GM19023 (cell line): ENCODE results near the gene ZNF32.

ENCODE experiments used
- ATAC-seq: cut with Tn5 transposase; IDR thresholded peaks from one replicate; pipeline ENCODE4 v1.9.1; 2021; ENCODE audit warnings: mild to moderate bottlenecking, moderate library complexity; ENCODE audit not compliant: unreplicated experiment

ZNF32 gene, protein sequence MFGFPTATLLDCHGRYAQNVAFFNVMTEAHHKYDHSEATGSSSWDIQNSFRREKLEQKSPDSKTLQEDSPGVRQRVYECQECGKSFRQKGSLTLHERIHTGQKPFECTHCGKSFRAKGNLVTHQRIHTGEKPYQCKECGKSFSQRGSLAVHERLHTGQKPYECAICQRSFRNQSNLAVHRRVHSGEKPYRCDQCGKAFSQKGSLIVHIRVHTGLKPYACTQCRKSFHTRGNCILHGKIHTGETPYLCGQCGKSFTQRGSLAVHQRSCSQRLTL

GRCh38 chr10:43648398-43649184 lies at the start of gene ZNF32:
TSS of gene ZNF32 (minus strand) at chr10:43648881. CDS start at chr10:43646133, 2,748 bp downstream.
- peak; percentile 99 for ATAC-seq

DNA sequence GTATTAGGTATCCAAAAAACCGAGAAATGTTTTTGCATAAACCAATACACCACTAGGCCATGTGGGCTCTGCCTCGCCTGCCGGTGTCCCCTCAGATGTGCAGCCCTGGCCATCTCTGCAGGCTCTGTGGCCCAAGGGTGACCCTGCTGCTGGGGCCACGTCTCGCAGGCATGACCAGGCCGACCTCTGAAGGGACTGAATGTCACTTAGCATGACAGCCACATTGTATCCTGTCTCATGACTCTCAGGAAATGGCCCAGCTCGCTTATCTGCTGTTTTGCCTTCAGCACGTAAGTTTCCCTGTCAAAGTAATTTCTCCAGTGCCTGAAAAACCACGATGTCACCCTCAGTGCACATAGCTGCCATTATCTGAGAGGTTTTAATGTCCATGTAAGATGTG lies 49.5 kb upstream of the ZNF32 start:
- no peak for ATAC-seq

DNA sequence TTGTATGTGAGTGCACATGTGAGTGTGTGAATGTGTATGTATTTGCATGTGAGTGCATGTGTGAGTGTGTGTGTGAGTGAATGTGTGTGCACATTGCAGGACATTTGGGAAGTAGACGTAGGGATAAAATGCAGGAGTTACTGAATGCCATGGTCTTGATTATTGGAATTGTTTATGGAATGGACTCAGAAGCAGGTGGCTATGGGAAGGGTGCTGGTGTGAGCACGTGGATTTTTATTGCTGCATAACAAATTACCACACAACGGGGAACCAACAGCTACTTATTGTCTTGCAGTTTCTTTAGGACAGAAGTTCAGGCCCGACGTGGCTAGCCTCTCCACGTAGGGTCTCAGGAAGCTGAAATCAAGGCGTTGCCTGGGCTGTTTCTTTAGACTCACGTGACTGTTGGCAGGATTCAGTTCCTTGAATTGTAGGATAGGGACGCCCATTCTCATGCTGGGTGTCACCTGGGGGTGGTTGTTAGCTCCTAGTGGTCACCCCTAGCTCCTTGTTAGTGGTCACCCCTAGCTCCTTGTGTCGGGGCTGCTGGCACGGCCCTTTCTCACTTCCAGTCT lies 48.3 kb upstream of the ZNF32 start:
- ATAC-seq, result no peak

GRCh38 chr10:43695730-43696129 lies 47.0 kb upstream of the ZNF32 start:
- ATAC-seq, result no peak

GRCh38 chr10:43695321-43695720 lies 46.6 kb upstream of the ZNF32 start:
- ATAC-seq, result no peak

GRCh38 chr10:43694526-43694925 lies 45.8 kb upstream of the ZNF32 start:
- no peak for ATAC-seq

DNA sequence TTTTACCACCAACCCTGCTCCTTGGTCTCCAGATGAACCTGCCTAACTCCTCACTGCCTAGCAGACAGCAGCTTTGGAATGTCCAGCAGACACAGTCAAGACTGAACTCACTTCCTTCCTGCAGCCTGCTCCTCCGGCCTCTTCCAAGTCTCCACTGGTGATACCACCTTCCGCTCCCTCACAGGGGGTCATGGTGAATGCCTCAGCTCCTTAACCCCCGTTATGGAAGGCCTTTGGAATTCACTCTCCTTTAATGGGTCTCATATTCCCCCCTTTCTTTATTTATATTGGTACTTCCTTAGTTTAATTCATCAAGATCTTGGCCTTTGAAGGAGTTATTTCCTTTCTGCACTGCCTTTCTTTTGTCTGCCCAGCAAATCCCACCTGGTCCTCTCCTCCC lies 44.9 kb upstream of the ZNF32 start:
- ATAC-seq, result no peak

- no peak for ATAC-seq
Observed at GRCh38 chr10:43692051-43692825, 43.6 kb upstream of the ZNF32 start.

DNA sequence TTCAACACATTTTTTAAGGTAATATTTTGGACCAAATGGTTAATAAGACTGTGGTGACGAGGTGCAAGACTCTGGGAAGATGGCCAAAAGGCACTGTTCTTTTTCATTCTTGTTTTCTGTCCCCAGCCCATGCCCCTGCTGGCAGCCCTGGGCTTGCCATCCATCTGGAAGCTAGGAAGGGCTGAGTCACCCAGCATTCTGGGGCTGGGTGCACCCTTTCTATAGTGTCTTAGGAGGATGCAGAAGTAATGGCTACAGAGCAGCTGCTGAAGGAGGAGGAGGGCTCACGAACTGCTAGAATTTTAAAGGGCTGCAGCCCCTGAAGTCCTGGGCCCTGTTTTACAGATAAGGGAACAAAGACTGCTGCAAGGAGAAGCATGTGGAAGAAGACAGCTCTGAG lies 42.8 kb upstream of the ZNF32 start:
- no peak for ATAC-seq

DNA sequence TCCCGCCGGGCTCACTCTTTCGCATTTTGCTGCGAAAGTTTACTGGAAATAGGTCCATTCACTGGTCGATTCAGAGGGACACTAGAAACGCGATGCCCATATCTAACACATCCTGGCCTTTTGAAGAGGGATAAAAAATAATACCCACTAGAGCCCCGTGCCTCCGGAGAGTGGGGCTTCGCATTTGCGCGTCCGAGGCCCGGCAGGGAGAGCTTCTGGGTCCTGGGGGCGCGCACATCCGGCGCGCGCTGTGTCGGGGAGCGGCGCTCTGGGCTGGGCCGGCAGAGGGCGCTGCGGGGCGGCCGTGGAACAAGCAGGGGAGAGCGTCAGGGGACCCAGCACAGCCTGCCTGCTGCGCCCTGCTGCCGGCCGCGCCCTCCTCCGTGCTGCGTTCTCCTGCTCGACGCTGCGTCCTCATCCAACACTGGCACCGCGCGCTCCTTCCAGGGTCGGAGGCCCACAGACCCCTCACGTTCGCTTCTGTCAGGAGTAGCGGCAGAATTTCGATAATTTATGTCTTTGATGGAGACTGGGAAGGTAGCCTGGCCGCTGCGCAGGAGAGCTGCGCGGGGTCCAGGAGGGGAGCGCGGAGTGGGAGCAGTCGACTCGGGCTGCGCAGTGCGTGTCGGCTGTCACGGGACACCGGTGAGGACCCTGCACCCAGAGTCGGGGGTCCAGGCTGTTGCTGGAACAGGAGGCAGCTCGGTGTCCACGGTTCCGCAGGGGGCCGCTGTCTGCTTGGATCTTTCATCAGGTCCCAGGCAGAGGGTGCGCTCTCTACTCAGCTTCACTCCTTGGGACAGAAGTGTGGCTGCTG lies 41.5 kb upstream of the ZNF32 start:
- ATAC-seq, result peak; percentile 99

DNA sequence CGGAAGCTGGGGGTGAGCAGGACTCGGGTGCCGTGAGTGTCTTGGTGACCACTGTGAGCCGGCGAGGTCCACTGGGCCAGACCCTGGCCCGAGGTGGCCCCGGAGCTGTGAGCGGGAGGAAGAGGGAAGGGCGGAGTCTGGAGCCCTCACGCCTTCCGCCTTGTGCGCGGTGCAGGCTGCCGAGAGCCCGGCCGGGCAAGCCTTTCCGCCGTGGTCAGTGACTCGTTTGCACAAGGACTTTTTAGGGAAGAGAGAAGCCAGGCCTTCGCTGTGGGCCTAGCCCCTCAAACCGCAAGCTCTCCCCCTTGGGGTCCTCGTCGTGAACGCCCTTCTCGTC lies 40.9 kb upstream of the ZNF32 start:
- peak; percentile 41 for ATAC-seq

DNA sequence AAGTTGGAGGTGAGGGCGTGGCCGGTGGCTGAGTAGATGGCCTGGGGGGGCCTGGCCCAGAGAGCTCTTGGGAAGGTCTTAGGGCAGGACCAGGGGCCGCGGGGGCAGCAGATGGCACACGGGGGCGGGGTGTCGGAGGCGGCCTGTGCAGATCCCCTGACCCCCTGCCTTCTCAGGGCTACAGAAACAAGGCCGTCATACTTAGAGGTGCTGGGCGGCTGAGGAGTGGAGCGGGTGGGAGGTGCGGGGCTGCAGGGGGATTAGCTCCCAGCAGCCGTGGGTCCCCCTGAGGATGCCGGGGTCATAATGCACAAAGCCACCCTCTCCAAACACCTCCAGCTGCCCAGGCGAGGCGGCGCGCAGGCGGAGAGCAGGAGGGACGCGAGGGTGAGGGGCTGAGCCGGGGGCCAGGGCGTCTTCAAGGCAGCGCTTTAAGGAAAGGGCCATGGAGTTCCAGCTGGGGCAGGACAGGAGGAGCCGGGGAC lies 40.4 kb upstream of the ZNF32 start:
- no peak for ATAC-seq

- no peak for ATAC-seq
Observed at GRCh38 chr10:43688348-43688892, 39.7 kb upstream of the ZNF32 start.

DNA sequence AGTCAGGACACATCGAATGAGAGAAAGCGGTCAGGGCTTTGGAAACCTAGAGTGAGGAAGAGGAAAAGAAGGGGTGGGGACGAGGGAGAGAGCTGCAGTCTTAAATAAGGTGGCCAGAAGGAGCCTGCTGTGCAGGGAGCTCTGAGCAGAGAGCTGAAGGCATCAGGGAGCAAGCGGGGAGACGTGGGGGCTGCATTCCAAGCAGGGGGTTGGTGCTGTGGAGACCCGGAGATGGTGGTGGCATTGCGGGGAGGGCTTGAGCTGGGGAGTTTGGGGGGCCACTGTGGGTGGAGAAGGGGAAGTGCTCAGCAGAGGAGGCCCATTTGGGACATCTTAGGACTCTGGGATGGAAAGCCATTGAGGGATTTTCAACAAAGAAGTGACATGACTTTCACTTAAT lies 38.7 kb upstream of the ZNF32 start:
- no peak for ATAC-seq

- no peak for ATAC-seq
Observed at GRCh38 chr10:43686414-43686813, 37.7 kb upstream of the ZNF32 start.

- no peak for ATAC-seq
Observed at GRCh38 chr10:43685744-43686143, 37.1 kb upstream of the ZNF32 start.

DNA sequence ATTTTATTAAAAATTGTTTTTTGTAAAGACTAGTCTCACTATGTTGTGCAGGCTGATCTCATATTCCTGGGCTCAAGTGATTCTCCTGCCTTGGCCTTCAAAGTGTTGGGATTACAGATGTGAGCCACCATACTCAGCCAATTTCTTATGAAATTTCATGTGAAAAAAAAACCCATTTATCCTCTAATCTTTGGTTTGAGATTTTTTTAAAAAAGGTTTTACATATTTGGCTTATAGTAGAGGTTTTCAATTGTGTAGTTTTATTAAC lies 35.5 kb upstream of the ZNF32 start:
- no peak for ATAC-seq

- peak; percentile 58 for ATAC-seq
Observed at GRCh38 chr10:43683451-43684291, 35.0 kb upstream of the ZNF32 start.

GRCh38 chr10:43682956-43683355 lies 34.3 kb upstream of the ZNF32 start:
- no peak for ATAC-seq

- no peak for ATAC-seq
Observed at GRCh38 chr10:43681721-43682120, 33.0 kb upstream of the ZNF32 start.
